Measurements from ENCODE around the gene DBN1. TPM values are rescaled to one million over a fixed set of nuclear protein-coding genes. Genes with fewer than 3 reads are reported as not detected.

Gene DBN1
- total and polyA plus RNA-seq, 2 donors (not counting 1 experiment from before 2014, with no cell fraction given): 1.4 to 1.9 TPM

- peak overlapping the region; percentile 96 for H3K4me2 ChIP-seq (replicated peaks; ENCODE audit: low read depth, low read length, poor library complexity, severe bottlenecking)
- DNase-seq (peak; percentile 62), ATAC-seq (ENCODE audit: low read depth) (peak; percentile 60)
- peak overlapping the region in 3 of 5 experiments; percentile 41 to 60 (median 49) for H3K4me3 ChIP-seq (ENCODE audit: control extremely low read depth in 1 of 5, extremely low read depth in 1 of 5, insufficient read depth in 1 of 5, low read depth in 2 of 5, low read length in 4 of 5)
- no peaks in the 10 kb centered on the region for H3K79me2 ChIP-seq (ENCODE audit: control insufficient read depth, insufficient read depth, low read length)
- H3K27me3 Mint-ChIP-seq: peaks cover 13% of the 10 kb centered on the region
- POLR2A ChIA-PET: no interaction called here
- intact Hi-C loops (cut with micrococcal nuclease): no loop called here
- WGBS (ENCODE audit: insufficient coverage): under 1% methylated on average over 86 of the region's 93 CpGs
- peak overlapping the region; percentile 81 for H3K4me3 Mint-ChIP-seq
- H3K27ac Mint-ChIP-seq: no peak overlapping the region
- peaks cover 7 to 15% of the 10 kb centered on the region in 2 donors for H3K4me1 ChIP-seq (ENCODE audit: control insufficient read depth in 2 of 2, insufficient read depth in 2 of 2, low read length in 2 of 2)
- H2AFZ ChIP-seq (ENCODE audit: insufficient read depth, low read depth, low read length, poor library complexity, severe bottlenecking): peak overlapping the region; percentile 65
- H3K9ac ChIP-seq (ENCODE audit: low read length): peak overlapping the region; percentile 57
- H3K9me3 Mint-ChIP-seq (ENCODE audit: insufficient read depth): no peaks in the 10 kb centered on the region
- CTCF ChIA-PET: interaction anchor here (1.2 to 2.4 kb wide), 4 partner anchors 16 to 82 kb away, joined by 3 to 10 read pairs (median 7); no protein-coding TSS in a partner anchor
- peaks cover 0 to 24% (median 7%) of the 10 kb centered on the region in 4 experiments for H3K27me3 ChIP-seq (replicated peaks in 1 of 4; ENCODE audit: control extremely low read depth in 1 of 4, control insufficient read depth in 3 of 4, insufficient read depth in 4 of 4, low read length in 3 of 4)
- TF ChIP-seq EZH2 (IDR thresholded peaks at IDR 0.05; ENCODE audit: borderline replicate concordance, insufficient read depth, low read depth, low read length, poor library complexity, severe bottlenecking) (peak; percentile 76), CTCF (IDR thresholded peaks at IDR 0.05) (no peak)
- no peak overlapping the region for H3K27ac ChIP-seq (ENCODE audit: low read length in 2 of 2)
- peaks cover 11% of the 10 kb centered on the region for H4K20me1 ChIP-seq (ENCODE audit: control insufficient read depth, insufficient read depth, low read length, poor library complexity, severe bottlenecking)
- H3K9me3 ChIP-seq (ENCODE audit: control extremely low read depth in 1 of 3, control insufficient read depth in 2 of 3, insufficient read depth in 1 of 3, low read length in 2 of 3): no peaks in the 10 kb centered on the region
- H3K36me3 ChIP-seq (replicated peaks in 1 of 2; ENCODE audit: control extremely low read depth in 1 of 2, control insufficient read depth in 1 of 2, extremely low read depth in 1 of 2, insufficient read depth in 2 of 2, low read length in 1 of 2): no peaks in the 10 kb centered on the region
- H3K4me1 Mint-ChIP-seq: peaks cover 17% of the 10 kb centered on the region
Observed at GRCh38 chr5:177472460-177473442, 683 bp downstream of the DBN1 start.

Measured in B cell (primary cell).